ENCODE data around the gene RASGEF1C. TPM values are rescaled to one million over a fixed set of nuclear protein-coding genes. Genes with fewer than 3 reads are reported as not detected.

The RASGEF1C gene
- total and polyA plus RNA-seq, 2 of the 13 experiments (the other 11 are each of a cell fraction or from before 2014, with no cell fraction given): not detected

DNA sequence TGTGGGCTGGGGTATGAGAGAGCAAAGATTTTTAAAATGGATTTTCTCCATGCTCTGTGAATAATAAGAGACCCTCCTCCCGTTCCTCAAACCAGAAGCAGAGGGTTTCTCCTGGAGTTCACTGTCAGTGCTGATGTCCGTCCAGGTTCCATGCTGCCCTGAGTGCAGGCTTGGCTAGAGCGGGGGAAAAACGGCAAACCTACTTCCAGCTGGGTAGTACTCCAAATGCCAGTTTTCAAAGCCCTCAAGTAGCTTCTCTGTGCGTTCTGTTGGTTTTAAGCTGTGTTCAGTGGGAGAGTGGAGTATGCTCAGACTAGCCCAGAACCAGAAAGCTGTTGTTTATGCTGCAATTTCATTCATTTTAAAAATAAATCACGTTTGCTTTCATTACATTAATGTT, 40.3 kb downstream of the RASGEF1C start:
- 42% methylated on average over 6 of the region's 6 CpGs for WGBS (ENCODE audit: low lambda C conversion rate)
- CTCF ChIA-PET (ENCODE audit: low intra/inter-chr PET ratio, low total read pairs): no interaction called here

More for the DNA sequence above, 40.3 kb downstream of the RASGEF1C start:
- H3K27ac ChIP-seq (ENCODE audit: extremely low read length, insufficient read depth, low read length): no peak overlapping the region
- no peaks in the 10 kb centered on the region for H3K36me3 ChIP-seq (replicated peaks in 1 of 2; ENCODE audit: control insufficient read depth in 1 of 2, insufficient read depth in 2 of 2, low read length in 2 of 2)
- in situ Hi-C loops (cut with HindIII; ENCODE audit: extremely low pct_ligation_motif_present, low pct_unique_long_range_greater_than_20kb) (no loop called here), intact Hi-C loops (cut with micrococcal nuclease; ENCODE audit: unreplicated experiment) (no loop called here)
- peaks cover 16% of the 10 kb centered on the region for H3K4me1 ChIP-seq (ENCODE audit: insufficient read depth, low read length)
- no peak overlapping the region for H3K9ac ChIP-seq (ENCODE audit: insufficient read depth, low read depth, low read length)
- BruUV-seq (replicated peaks): no TSS peak
- H3K27me3 ChIP-seq (ENCODE audit: control insufficient read depth in 1 of 2, insufficient read depth in 2 of 2, low read length in 2 of 2): peaks cover 0 to 25% of the 10 kb centered on the region in 2 experiments; a peak in 3 of 5 replicates
- no peak overlapping the region for H2AFZ ChIP-seq (ENCODE audit: low read length)
- H3K79me2 ChIP-seq (ENCODE audit: insufficient read depth, low read length): no peaks in the 10 kb centered on the region
- POLR2A ChIA-PET: no interaction called here
- H3K4me2 ChIP-seq (ENCODE audit: low read depth, low read length): no peak overlapping the region
- TF ChIP-seq, protein P1, sequence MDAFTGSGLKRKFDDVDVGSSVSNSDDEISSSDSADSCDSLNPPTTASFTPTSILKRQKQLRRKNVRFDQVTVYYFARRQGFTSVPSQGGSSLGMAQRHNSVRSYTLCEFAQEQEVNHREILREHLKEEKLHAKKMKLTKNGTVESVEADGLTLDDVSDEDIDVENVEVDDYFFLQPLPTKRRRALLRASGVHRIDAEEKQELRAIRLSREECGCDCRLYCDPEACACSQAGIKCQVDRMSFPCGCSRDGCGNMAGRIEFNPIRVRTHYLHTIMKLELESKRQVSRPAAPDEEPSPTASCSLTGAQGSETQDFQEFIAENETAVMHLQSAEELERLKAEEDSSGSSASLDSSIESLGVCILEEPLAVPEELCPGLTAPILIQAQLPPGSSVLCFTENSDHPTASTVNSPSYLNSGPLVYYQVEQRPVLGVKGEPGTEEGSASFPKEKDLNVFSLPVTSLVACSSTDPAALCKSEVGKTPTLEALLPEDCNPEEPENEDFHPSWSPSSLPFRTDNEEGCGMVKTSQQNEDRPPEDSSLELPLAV (CRISPR knock-in tag; conservative IDR thresholded peaks at IDR 0.05; ENCODE audit: low read depth): no peak
- TF ChIP-seq ONECUT2 (CRISPR knock-in tag; IDR thresholded peaks at IDR 0.05): no peak
- no peak for TF ChIP-seq ISX (CRISPR knock-in tag; conservative IDR thresholded peaks at IDR 0.05)
- TF ChIP-seq, protein P2, sequence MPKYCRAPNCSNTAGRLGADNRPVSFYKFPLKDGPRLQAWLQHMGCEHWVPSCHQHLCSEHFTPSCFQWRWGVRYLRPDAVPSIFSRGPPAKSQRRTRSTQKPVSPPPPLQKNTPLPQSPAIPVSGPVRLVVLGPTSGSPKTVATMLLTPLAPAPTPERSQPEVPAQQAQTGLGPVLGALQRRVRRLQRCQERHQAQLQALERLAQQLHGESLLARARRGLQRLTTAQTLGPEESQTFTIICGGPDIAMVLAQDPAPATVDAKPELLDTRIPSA (CRISPR knock-in tag; IDR thresholded peaks at IDR 0.05; ENCODE audit: borderline replicate concordance): no peak
- no peak for TF ChIP-seq MTA1 (CRISPR knock-in tag; IDR thresholded peaks at IDR 0.05; ENCODE audit: borderline replicate concordance)
- TF ChIP-seq, protein P3, sequence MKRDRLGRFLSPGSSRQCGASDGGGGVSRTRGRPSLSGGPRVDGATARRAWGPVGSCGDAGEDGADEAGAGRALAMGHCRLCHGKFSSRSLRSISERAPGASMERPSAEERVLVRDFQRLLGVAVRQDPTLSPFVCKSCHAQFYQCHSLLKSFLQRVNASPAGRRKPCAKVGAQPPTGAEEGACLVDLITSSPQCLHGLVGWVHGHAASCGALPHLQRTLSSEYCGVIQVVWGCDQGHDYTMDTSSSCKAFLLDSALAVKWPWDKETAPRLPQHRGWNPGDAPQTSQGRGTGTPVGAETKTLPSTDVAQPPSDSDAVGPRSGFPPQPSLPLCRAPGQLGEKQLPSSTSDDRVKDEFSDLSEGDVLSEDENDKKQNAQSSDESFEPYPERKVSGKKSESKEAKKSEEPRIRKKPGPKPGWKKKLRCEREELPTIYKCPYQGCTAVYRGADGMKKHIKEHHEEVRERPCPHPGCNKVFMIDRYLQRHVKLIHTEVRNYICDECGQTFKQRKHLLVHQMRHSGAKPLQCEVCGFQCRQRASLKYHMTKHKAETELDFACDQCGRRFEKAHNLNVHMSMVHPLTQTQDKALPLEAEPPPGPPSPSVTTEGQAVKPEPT (CRISPR knock-in tag; IDR thresholded peaks at IDR 0.05; ENCODE audit: low read depth): no peak
- TF ChIP-seq, protein P4, sequence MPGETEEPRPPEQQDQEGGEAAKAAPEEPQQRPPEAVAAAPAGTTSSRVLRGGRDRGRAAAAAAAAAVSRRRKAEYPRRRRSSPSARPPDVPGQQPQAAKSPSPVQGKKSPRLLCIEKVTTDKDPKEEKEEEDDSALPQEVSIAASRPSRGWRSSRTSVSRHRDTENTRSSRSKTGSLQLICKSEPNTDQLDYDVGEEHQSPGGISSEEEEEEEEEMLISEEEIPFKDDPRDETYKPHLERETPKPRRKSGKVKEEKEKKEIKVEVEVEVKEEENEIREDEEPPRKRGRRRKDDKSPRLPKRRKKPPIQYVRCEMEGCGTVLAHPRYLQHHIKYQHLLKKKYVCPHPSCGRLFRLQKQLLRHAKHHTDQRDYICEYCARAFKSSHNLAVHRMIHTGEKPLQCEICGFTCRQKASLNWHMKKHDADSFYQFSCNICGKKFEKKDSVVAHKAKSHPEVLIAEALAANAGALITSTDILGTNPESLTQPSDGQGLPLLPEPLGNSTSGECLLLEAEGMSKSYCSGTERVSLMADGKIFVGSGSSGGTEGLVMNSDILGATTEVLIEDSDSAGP (CRISPR knock-in tag; IDR thresholded peaks at IDR 0.05; ENCODE audit: borderline replicate concordance): no peak
- TF ChIP-seq, protein P5, sequence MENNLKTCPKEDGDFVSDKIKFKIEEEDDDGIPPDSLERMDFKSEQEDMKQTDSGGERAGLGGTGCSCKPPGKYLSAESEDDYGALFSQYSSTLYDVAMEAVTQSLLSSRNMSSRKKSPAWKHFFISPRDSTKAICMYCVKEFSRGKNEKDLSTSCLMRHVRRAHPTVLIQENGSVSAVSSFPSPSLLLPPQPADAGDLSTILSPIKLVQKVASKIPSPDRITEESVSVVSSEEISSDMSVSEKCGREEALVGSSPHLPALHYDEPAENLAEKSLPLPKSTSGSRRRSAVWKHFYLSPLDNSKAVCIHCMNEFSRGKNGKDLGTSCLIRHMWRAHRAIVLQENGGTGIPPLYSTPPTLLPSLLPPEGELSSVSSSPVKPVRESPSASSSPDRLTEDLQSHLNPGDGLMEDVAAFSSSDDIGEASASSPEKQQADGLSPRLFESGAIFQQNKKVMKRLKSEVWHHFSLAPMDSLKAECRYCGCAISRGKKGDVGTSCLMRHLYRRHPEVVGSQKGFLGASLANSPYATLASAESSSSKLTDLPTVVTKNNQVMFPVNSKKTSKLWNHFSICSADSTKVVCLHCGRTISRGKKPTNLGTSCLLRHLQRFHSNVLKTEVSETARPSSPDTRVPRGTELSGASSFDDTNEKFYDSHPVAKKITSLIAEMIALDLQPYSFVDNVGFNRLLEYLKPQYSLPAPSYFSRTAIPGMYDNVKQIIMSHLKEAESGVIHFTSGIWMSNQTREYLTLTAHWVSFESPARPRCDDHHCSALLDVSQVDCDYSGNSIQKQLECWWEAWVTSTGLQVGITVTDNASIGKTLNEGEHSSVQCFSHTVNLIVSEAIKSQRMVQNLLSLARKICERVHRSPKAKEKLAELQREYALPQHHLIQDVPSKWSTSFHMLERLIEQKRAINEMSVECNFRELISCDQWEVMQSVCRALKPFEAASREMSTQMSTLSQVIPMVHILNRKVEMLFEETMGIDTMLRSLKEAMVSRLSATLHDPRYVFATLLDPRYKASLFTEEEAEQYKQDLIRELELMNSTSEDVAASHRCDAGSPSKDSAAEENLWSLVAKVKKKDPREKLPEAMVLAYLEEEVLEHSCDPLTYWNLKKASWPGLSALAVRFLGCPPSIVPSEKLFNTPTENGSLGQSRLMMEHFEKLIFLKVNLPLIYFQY (CRISPR knock-in tag; IDR thresholded peaks at IDR 0.05; ENCODE audit: borderline replicate concordance): no peak
- TF ChIP-seq ZNF230 (CRISPR knock-in tag; IDR thresholded peaks at IDR 0.05): no peak
- no peak for TF ChIP-seq RAD21 (CRISPR knock-in tag; IDR thresholded peaks at IDR 0.05)
- no peak for TF ChIP-seq ZNF816 (CRISPR knock-in tag; IDR thresholded peaks at IDR 0.05; ENCODE audit: borderline replicate concordance)
- TF ChIP-seq RFX1 (IDR thresholded peaks at IDR 0.05): no peak
- TF ChIP-seq, protein P6, sequence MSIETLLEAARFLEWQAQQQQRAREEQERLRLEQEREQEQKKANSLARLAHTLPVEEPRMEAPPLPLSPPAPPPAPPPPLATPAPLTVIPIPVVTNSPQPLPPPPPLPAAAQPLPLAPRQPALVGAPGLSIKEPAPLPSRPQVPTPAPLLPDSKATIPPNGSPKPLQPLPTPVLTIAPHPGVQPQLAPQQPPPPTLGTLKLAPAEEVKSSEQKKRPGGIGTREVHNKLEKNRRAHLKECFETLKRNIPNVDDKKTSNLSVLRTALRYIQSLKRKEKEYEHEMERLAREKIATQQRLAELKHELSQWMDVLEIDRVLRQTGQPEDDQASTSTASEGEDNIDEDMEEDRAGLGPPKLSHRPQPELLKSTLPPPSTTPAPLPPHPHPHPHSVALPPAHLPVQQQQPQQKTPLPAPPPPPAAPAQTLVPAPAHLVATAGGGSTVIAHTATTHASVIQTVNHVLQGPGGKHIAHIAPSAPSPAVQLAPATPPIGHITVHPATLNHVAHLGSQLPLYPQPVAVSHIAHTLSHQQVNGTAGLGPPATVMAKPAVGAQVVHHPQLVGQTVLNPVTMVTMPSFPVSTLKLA (IDR thresholded peaks at IDR 0.05): no peak
- no peak for TF ChIP-seq ZBTB21 (CRISPR knock-in tag; IDR thresholded peaks at IDR 0.05)
- H3K4me3 ChIP-seq (replicated peaks in 1 of 3; ENCODE audit: insufficient read depth in 1 of 3, low read depth in 2 of 3, low read length in 3 of 3): no peak overlapping the region
- H4K20me1 ChIP-seq (ENCODE audit: insufficient read depth, low read length): no peaks in the 10 kb centered on the region
- H3K9me3 ChIP-seq (ENCODE audit: low read length): no peaks in the 10 kb centered on the region
- ATAC-seq (no peak), FAIRE-seq (no peak), DNase-seq (ENCODE audit: low spot score) (no peak)
